ENCODE data around the gene KRTAP1-4.
A peak's percentile ranks its signal among the peaks of the same experiment; 100 is the strongest.
"Not testable (repeated sequence)": the region's sequence is repeated elsewhere in the genome, so short reads cannot be mapped to it uniquely, and the experiment has no call there.

KRTAP1-4 gene

DNA sequence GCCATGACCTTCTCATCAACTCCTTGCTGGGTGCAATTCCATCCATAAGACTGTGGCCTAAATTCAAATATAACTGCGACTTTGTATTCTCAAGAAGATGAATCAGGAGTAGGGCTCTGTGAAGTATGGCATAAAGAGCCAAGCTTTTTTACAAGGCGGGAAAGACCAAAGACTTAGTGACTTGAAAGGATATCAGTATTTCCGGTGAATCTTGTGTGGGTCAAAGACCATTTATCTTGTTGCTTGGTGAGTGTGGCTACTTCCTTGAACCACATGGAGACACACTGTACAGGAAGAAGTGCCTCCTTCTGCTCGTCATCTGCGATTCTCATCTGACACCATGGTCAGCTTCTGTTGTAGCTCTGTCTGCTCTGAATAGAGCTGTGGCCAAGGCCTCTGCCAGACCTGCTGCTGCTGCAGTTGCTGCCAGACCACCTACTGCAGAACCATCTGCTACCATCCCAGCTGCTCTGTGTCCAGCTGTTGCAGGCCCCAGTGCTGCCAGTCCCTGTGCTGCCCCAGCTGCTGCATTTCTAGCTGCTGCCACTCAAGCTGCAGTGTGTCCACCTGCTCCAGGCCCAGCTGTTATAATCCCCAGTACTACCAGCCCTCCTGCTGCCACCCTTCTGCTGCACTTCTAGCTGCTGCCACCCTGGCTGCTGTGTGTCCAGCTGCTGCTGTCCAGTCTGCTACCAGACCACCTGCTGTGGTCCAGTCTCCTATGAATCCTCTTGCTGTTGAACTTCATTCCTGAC lies 41.8 kb upstream of the KRTAP1-4 start:
- Histone ChIP-seq H3K27me3 (ENCODE audit: insufficient read depth, poor library complexity, severe bottlenecking) (no peaks in the 10 kb centered on the region), H3K27ac (replicated peaks) (no peak overlapping the region), H3K4me3 (replicated peaks; ENCODE audit: insufficient read depth, low read length) (no peak overlapping the region)
- TF ChIP-seq GABPA (IDR thresholded peaks at IDR 0.05; ENCODE audit: low read depth): no peak
- no peak for TF ChIP-seq SPI1 (IDR thresholded peaks at IDR 0.05; ENCODE audit: borderline replicate concordance, low read depth)
- TF ChIP-seq, protein P1, sequence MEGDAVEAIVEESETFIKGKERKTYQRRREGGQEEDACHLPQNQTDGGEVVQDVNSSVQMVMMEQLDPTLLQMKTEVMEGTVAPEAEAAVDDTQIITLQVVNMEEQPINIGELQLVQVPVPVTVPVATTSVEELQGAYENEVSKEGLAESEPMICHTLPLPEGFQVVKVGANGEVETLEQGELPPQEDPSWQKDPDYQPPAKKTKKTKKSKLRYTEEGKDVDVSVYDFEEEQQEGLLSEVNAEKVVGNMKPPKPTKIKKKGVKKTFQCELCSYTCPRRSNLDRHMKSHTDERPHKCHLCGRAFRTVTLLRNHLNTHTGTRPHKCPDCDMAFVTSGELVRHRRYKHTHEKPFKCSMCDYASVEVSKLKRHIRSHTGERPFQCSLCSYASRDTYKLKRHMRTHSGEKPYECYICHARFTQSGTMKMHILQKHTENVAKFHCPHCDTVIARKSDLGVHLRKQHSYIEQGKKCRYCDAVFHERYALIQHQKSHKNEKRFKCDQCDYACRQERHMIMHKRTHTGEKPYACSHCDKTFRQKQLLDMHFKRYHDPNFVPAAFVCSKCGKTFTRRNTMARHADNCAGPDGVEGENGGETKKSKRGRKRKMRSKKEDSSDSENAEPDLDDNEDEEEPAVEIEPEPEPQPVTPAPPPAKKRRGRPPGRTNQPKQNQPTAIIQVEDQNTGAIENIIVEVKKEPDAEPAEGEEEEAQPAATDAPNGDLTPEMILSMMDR (IDR thresholded peaks at IDR 0.05; ENCODE audit: insufficient read depth, low read length): no peak
- TF ChIP-seq REST (IDR thresholded peaks at IDR 0.05; ENCODE audit: insufficient replicate concordance, low read depth): no peak
- no peak for DNase-seq (ENCODE audit: low read depth in 1 of 2, low spot score in 1 of 2)

GRCh38 chr17:41069031-41069430 lies 39.0 kb upstream of the KRTAP1-4 start:
- no peaks in the 10 kb centered on the region for H3K27me3 ChIP-seq (ENCODE audit: insufficient read depth, poor library complexity, severe bottlenecking)
- peak; percentile 71 for TF ChIP-seq POLR2AphosphoS5 (IDR thresholded peaks at IDR 0.05; ENCODE audit: low read depth)
- peak; percentile 54; the same call in 1 of the 2 replicates for TF ChIP-seq SPI1 (IDR thresholded peaks at IDR 0.05; ENCODE audit: borderline replicate concordance, low read depth)
- TF ChIP-seq GABPA (IDR thresholded peaks at IDR 0.05; ENCODE audit: low read depth): no peak
- no peak overlapping the region for H3K27ac ChIP-seq (replicated peaks)
- H3K4me3 ChIP-seq (replicated peaks; ENCODE audit: insufficient read depth, low read length): no peak overlapping the region
- peak in 1 of 2 experiments; percentile 72 for DNase-seq (ENCODE audit: low read depth in 1 of 2, low spot score in 1 of 2)

DNA sequence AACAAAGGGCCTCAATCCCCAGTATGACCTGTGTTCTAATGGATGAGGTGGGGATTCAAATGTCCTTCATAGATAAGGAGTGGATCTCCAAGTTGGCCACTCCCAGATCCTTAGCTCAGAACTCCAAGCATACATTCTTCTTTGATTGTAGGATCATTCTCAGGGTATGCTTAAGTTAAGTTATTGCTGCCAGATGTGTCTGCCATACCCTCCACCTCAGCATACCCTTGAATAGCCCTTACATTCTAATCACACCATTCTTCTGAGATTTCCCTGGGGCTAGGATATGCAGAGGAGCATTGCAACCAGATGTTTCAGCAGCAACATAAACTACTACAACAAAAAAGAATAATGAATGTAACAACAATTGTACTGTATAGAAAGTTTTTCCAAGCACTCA lies 37.3 kb upstream of the KRTAP1-4 start:
- no peak overlapping the region for H3K4me3 ChIP-seq (replicated peaks; ENCODE audit: insufficient read depth, low read length)
- peaks cover 4% of the 10 kb centered on the region for H3K27me3 ChIP-seq (ENCODE audit: insufficient read depth, poor library complexity, severe bottlenecking)
- no peak for DNase-seq (ENCODE audit: low read depth in 1 of 2, low spot score in 1 of 2)
- TF ChIP-seq POLR2AphosphoS5 (IDR thresholded peaks at IDR 0.05; ENCODE audit: low read depth): no peak
- TF ChIP-seq, protein P1 (IDR thresholded peaks at IDR 0.05; ENCODE audit: insufficient read depth, low read length): no peak
- H3K27ac ChIP-seq (replicated peaks): no peak overlapping the region

DNA sequence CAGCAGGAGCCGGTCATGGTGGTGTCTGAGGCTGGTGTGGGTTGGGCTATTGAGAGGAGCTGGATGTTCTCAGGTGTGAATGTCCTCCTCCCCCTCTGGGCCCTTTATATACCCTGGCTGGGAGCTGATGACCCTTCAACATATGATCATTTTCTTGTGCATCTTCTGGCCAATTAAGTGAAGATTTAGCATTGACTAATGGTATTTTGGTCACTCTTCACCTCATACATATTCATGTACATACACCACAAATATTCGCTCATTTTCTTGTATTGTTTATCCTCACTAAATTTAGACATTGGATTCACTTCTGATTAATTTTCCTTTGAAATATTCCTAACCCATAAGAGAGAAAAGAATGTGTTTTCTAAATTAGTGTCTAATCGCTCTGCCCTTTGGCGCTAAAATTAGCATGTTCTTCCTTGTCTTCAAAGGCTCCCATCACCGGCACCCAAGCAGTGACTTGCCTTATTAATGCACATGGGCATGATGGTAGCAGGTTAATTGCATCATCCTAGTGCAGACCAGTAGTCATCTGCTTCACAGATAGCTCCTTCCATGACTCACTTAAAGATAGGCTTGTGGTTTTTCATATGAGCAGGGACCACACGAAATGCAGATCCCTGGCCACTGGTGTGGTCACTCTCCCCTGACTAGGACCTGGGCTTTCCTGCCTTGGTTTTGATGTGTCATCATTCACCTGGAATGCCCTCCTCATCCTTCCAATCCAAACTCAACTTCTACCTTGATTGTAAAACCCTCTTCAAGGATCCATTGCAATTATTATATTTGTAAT lies 36.0 kb upstream of the KRTAP1-4 start, which contains the start of gene KRTAP2-4:
KRTAP2-4 (minus strand) TSS at position 51 of the 796 bp plus-strand sequence; CDS start at position 17, 34 bp downstream.
- Histone ChIP-seq H3K4me3 (replicated peaks; ENCODE audit: insufficient read depth, low read length) (no peak within 1 kb of the TSS), H3K27me3 (ENCODE audit: insufficient read depth, poor library complexity, severe bottlenecking) (peaks cover 4% of the 10 kb centered on the region), H3K27ac (replicated peaks) (no peak within 1 kb of the TSS)
- TF ChIP-seq SPI1 (IDR thresholded peaks at IDR 0.05; ENCODE audit: borderline replicate concordance, low read depth): no peak
- TF ChIP-seq GABPA (IDR thresholded peaks at IDR 0.05; ENCODE audit: low read depth): no peak
- TF ChIP-seq POLR2AphosphoS5 (IDR thresholded peaks at IDR 0.05; ENCODE audit: low read depth): no peak
- no peak for TF ChIP-seq REST (IDR thresholded peaks at IDR 0.05; ENCODE audit: insufficient replicate concordance, low read depth)
- TF ChIP-seq, protein P1 (IDR thresholded peaks at IDR 0.05; ENCODE audit: insufficient read depth, low read length): no peak
- peak; percentile 7 to 27 for DNase-seq (ENCODE audit: low read depth in 1 of 2, low spot score in 1 of 2)

DNA sequence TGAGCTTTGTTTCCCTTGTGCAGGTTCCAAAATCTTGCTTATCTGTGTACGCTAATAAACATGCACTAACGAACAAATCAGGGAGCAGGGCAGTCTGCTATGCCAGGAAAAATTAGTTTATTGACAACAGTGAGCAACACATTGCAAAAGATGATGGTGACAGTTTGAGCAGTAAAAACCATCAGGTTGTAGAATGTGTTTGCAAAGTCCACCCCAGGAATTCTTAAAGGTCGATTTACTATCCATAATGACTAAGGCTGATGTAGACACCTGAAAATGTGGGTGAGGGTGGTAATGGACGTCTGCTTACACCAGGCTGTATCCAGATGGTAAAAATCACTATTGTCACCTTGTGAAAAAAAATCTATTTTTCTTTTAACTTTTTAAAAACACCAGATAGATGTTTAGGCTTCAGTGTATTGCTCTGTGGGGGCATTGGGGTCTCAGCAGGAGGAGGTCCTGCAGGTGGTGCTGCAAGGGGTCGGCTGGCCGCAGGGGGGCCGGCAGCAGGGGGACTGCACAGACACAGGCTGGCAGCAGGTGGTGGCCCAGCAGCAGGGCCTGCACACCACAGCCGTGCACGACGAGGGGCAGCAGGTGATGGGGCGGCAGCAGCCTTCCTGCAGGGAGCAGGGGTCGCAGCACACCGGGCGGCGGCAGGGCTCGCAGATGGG lies 35.2 kb upstream of the KRTAP1-4 start:
- DNase-seq (ENCODE audit: low read depth in 1 of 2, low spot score in 1 of 2); H3K27ac ChIP-seq (replicated peaks); H3K4me3 ChIP-seq (replicated peaks; ENCODE audit: insufficient read depth, low read length); H3K27me3 ChIP-seq (ENCODE audit: insufficient read depth, poor library complexity, severe bottlenecking): not testable (repeated sequence)

Measured in HL-60 (cell line).